Ramos (cell line): ENCODE data around the gene CYP2U1.

Source experiments
- in situ Hi-C: fragments of 300-500 bp; cut with MboI; formaldehyde crosslinking; loops from one replicate; pipeline ENCODE4 v1.14.3; 2022; ENCODE audit warnings: low sequenced_read_pairs; ENCODE audit not compliant: unreplicated experiment

Gene CYP2U1

GRCh38 chr4:107977966-107978705, 46.8 kb downstream of the CYP2U1 start:
- in situ Hi-C loops = no loop called here

- in situ Hi-C loops = no loop called here
Measured at GRCh38 chr4:107978716-107979451, 47.5 kb downstream of the CYP2U1 start.

- in situ Hi-C loops = no loop called here
Measured at GRCh38 chr4:107987916-107988762, 56.8 kb downstream of the CYP2U1 start.

DNA sequence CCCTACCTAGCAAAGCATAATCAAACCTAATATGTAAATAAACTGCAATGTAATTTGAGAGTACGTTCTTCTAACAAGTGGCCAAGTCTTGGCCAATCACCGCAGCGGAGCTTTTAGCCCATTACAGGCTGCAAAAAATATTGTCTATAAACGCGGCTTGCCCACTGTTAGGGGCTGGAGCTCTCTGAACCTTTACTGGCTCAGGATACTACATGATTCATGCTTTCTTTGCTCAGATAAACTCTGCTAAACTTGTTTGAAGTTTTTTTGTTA, 57.4 kb downstream of the CYP2U1 start:
- in situ Hi-C loops = no loop called here

DNA sequence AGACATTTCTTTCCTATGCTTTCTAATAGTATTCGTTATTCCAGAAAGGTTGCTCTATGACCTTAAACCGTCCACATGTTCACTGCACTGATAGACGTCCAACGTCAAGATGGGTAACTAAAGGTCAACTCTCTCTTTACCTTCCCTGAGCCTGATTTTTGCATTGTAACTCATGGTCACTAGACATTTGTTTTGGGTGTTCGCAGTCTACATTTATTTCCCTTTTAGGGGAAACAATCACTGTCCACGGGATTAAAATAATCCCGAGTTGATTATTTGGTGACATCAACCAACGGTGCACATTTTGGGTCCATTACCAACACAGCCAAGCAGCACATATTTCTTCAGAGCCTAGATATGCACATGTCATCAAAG, 57.8 kb downstream of the CYP2U1 start:
- in situ Hi-C loops = no loop called here

DNA sequence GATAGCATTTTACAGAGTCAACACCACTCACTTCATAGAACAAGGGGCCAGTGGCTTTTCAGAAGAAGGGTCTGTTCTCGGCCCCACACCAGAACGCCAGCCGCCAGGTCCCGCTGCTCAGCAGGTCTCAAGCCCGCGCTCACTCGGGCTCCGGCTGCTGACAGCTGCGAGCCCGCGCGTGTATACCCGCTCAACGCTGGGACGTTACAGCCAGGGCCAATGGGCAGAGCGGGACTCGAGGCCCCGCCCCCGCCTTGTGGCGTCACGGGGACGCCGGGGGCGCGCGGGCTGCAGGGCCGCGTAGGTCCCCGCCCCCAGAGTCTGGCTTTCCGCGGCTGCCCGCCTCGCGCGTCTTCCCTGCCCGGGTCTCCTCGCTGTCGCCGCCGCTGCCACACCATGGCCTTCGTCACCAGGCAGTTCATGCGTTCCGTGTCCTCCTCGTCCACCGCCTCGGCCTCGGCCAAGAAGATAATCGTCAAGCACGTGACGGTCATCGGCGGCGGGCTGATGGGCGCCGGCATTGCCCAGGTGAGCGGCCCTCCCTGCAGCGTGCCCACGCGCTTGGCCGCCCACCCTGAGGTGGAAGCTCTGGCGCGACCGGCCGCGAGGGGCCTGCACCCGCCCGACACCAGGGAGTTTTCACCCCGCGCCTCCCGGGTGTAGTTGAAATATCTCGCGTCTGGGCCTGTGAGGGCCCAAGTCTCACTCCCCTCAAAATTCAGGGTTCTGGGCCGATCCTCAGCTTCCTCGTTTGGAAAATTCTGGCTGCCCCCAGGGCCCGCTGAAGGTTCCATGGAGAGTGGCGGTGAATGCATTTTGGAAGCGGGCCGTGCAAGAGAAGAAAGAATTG, 58.4 kb downstream of the CYP2U1 start, which contains the start of gene HADH:
TSS of gene HADH (plus strand) at position 353 of the 850 bp plus-strand sequence. CDS start at position 397, 44 bp downstream.
- in situ Hi-C loops = no loop called here

DNA sequence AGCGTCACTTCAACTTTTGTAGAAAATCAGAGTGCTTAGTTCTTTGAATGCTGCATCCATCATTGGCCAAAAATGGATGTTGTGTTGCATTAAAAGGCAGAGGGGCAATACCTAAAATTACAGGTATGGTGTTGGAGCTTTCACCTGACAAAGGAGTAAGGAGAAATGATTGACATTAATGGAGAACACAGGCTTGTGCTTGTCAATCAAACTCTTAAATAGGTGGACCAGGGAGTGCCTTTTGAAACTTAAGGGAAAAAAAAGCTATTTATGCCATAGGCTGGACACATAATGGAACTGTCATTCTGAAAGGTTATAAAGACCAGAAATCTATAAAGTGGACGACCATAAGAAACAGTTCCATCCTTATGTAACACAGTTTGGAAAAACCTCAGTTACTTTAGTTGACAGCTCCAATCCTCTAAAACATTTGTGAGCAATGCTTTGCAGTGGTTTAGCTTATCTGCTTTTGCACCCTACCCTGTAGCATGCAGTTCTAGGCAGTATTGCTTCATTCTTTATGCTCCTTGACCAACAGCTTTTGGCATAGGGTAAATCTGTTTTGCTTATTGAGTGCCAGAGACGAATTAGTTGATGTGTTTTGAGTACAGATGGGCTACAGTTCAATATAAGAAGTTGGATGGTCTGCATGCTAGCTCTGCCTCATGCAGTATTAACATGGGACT, 60.7 kb downstream of the CYP2U1 start:
- in situ Hi-C loops = no loop called here

DNA sequence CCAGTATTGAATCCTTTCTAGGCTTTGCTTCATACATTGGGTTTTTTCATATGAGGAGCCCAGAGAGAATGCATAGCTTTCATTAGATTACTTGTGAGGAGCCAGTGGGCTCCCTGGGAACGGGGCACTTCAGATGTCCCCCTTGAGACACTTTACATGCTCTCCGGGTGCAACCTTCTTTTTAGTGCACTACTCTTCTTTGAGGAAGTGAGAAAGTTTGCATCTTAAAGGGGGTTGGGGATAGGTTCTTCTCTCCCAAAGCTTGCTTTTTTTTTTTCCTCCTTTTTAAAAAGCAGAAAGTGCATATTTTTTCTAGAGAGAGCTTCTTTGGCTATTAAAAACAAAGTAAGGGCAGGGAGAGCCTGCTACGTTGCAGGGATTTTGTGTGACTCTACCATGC, 62.6 kb downstream of the CYP2U1 start:
- in situ Hi-C loops = no loop called here

DNA sequence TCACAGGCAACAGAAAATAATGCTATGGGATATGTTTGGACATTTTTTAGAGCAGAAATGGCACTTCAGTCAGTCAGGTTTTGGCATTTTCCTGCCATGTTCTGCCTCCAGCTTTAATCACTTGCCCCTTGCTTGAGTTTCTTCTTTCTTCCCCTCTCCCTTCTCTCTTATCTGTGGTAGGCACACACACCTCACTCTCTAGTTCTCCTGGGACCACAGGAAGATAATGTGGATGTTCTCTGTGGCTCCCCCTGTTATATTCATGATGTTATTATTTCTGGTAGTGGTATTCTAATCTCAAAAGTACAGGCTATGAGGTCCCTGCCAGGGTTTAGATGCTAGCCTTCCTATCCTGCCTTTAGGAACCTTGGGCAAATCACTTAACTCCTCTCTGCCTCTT, 63.5 kb downstream of the CYP2U1 start:
- in situ Hi-C loops = no loop called here

DNA sequence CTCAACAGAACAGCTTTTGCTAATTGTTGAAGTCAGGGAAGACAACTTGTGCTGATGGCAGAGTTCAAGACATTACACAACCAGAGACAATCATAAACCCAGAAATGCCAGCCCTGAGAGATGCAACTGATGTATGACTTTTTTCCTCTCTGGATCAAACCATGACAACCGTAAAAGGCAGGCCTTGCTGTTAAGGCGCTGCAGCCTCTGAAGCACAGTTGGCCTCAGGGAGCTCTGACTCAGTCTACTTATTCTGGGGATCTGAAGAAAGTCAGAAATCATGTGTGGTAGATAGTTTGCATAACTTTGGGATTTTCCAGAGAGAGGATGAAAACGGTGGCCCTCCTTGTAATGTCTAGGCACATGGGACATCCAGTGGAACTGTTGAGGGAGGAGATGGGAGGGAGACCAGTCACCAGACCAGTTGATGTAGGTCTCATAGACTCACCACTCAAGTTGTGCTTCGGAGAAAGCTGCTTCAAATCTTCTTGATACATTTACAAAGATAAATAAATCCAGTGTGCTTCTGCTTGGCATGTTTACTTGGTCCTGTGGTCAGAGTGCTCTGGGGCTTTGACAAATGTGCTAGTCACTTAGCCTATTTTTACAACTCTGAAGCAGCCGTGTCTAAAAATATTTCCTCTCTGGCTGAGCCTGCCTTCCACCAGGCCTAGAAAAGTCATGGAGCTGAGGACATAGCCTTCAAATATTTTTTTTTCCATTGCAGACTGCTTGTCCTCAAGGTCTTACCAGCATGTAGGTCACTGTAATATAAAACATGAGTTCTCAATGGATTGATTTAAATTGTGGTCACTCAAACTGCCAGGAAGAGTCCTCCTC, 65.8 kb downstream of the CYP2U1 start:
- in situ Hi-C loops = no loop called here

GRCh38 chr4:107997794-107998193, 66.4 kb downstream of the CYP2U1 start:
- in situ Hi-C loops = no loop called here

- in situ Hi-C loops = no loop called here
Measured at GRCh38 chr4:107999932-108000539, 68.7 kb downstream of the CYP2U1 start.

DNA sequence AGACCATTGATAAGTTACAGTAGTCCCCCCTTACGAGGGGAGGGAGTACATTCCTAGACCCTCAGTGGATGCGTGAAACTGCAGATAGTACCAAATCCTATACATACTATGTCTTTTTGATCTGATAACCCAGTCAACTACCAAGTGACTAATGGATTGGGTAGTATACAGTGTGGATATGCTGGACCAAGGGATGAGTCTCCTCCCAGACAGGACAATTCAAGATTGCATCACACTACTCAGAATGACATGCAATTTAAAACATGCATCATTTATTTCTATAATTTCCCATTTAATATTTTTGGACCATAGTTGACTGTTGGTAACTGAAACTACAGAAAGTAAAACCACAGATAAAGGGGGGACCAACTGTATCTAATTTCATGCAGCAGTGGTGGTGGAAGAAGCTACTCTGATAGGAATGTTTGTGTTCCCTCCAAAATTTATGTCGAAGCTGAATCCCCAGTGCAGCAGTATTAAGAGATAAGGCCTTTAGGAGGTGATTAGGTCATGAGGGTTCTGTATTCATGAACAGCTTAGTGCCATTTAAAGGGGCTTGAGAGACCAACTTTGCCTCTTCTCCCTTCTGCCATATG, 70.3 kb downstream of the CYP2U1 start:
- in situ Hi-C loops = no loop called here
